ENCODE measurements around the gene SGCD.

Gene SGCD

DNA sequence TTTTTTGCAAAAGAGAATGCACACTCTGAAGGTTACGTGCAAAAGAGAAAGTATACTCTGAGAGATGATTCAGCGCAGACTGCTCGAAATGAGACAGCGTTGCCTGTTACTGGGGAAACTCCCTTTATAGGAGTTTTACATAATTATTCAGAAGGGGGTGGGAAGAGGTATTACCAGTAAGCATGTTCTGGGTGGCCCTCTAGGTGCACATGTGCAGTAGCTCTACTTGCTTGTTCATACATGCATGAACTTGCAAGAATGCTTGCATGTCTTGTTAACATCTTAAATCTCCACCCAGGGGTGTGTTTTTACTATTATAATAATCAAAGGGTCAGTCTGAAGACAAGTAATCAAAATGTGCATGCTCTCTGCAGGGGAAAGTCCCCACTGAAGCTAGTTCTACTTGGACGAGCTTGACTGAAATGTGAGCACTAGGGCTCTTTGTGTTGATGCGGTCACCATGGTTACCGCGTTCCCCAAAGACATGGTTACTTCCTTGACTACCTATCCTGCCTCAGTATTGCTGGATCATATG is 75.5 kb downstream of the SGCD start:
- peaks cover 3% of the 10 kb centered on the region for H3K27me3 Mint-ChIP-seq

GRCh38 chr5:156405988-156406387 is 79.0 kb downstream of the SGCD start:
- peaks cover 3% of the 10 kb centered on the region for H3K4me1 Mint-ChIP-seq (ENCODE audit: low read depth)
- H3K27me3 Mint-ChIP-seq: peaks cover 6% of the 10 kb centered on the region
- H3K9me3 Mint-ChIP-seq (ENCODE audit: low read depth): no peaks in the 10 kb centered on the region
- no peaks in the 10 kb centered on the region for H3K36me3 Mint-ChIP-seq
- H3K4me3 Mint-ChIP-seq: no peak overlapping the region
- H3K27ac Mint-ChIP-seq: no peak overlapping the region

More for the DNA sequence above, 75.5 kb downstream of the SGCD start:
- Mint-ChIP-seq H3K9me3 (ENCODE audit: low read depth) (no peaks in the 10 kb centered on the region), H3K4me3 (no peak overlapping the region), H3K36me3 (no peaks in the 10 kb centered on the region), H3K27ac (no peak overlapping the region), H3K4me1 (ENCODE audit: low read depth) (peaks cover 3% of the 10 kb centered on the region)

GRCh38 chr5:156407251-156407650 is 80.3 kb downstream of the SGCD start:
- H3K9me3 Mint-ChIP-seq (ENCODE audit: low read depth): no peaks in the 10 kb centered on the region
- no peaks in the 10 kb centered on the region for H3K36me3 Mint-ChIP-seq
- peaks cover 6% of the 10 kb centered on the region for H3K27me3 Mint-ChIP-seq
- H3K4me3 Mint-ChIP-seq: no peak overlapping the region
- peaks cover under 1% of the 10 kb centered on the region for H3K4me1 Mint-ChIP-seq (ENCODE audit: low read depth)
- no peak overlapping the region for H3K27ac Mint-ChIP-seq

GRCh38 chr5:156409834-156410233 is 82.9 kb downstream of the SGCD start:
- no peaks in the 10 kb centered on the region for H3K4me1 Mint-ChIP-seq (ENCODE audit: low read depth)
- H3K9me3 Mint-ChIP-seq (ENCODE audit: low read depth): no peaks in the 10 kb centered on the region
- H3K36me3 Mint-ChIP-seq: no peaks in the 10 kb centered on the region
- H3K27me3 Mint-ChIP-seq: peaks cover 7% of the 10 kb centered on the region
- no peak overlapping the region for H3K27ac Mint-ChIP-seq
- no peak overlapping the region for H3K4me3 Mint-ChIP-seq

GRCh38 chr5:156411185-156411613 is 84.2 kb downstream of the SGCD start:
- no peaks in the 10 kb centered on the region for H3K9me3 Mint-ChIP-seq (ENCODE audit: low read depth)
- H3K27ac Mint-ChIP-seq: no peak overlapping the region
- no peak overlapping the region for H3K4me3 Mint-ChIP-seq
- no peaks in the 10 kb centered on the region for H3K4me1 Mint-ChIP-seq (ENCODE audit: low read depth)
- H3K36me3 Mint-ChIP-seq: no peaks in the 10 kb centered on the region
- H3K27me3 Mint-ChIP-seq: peaks cover 9% of the 10 kb centered on the region

- H3K27ac Mint-ChIP-seq: no peak overlapping the region
- H3K4me3 Mint-ChIP-seq: no peak overlapping the region
- H3K4me1 Mint-ChIP-seq (ENCODE audit: low read depth): no peaks in the 10 kb centered on the region
- peaks cover 6% of the 10 kb centered on the region for H3K27me3 Mint-ChIP-seq
- H3K36me3 Mint-ChIP-seq: no peaks in the 10 kb centered on the region
- no peaks in the 10 kb centered on the region for H3K9me3 Mint-ChIP-seq (ENCODE audit: low read depth)
These were observed 85.0 kb downstream of the SGCD start for GRCh38 chr5:156411957-156412356.

DNA sequence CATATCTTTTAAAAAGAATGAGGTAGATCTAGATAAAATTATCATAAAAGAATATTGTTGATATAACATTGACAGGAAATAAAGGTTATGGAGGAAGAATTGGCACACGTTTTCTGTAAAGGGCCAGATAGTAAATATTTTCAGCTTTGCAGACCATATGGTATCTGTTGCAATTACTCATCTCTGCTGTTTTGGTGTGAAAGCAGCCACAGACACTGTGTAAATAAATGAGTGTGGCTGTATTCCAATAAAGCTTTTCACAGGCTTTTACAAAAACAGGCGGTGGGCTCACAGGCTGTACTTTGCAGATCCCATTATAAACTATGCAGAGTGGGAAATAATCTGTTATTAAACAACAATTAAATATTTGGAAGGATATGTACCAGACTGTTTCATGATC is 87.4 kb downstream of the SGCD start:
- Mint-ChIP-seq H3K4me3 (no peak overlapping the region), H3K36me3 (no peaks in the 10 kb centered on the region), H3K27me3 (peaks cover 5% of the 10 kb centered on the region), H3K9me3 (ENCODE audit: low read depth) (no peaks in the 10 kb centered on the region), H3K27ac (no peak overlapping the region), H3K4me1 (ENCODE audit: low read depth) (no peaks in the 10 kb centered on the region)

DNA sequence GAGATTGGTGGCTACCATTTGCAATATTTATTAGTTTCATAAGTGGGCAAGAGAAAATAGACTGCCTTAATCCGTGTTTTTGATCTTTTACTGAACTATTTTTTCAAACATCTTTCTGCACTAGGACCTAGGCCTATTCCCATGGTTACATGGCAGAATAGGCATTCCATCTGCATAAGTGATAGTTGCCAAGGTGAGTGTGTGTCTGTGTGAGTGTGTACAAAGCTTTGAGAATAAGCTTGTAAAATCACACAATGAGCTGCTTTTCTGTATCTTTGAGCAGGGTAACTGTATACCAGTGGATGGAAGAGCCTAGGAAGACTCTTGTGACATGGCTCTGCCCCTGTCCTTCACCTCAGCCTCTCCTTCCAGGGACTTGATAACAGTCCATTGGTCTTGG is 92.7 kb downstream of the SGCD start:
- H3K4me1 Mint-ChIP-seq (ENCODE audit: low read depth): no peaks in the 10 kb centered on the region
- no peaks in the 10 kb centered on the region for H3K9me3 Mint-ChIP-seq (ENCODE audit: low read depth)
- no peak overlapping the region for H3K4me3 Mint-ChIP-seq
- no peaks in the 10 kb centered on the region for H3K36me3 Mint-ChIP-seq
- peaks cover 6% of the 10 kb centered on the region for H3K27me3 Mint-ChIP-seq
- H3K27ac Mint-ChIP-seq: no peak overlapping the region

GRCh38 chr5:156420665-156421064 is 93.7 kb downstream of the SGCD start:
- Mint-ChIP-seq H3K4me1 (ENCODE audit: low read depth) (no peaks in the 10 kb centered on the region), H3K4me3 (no peak overlapping the region), H3K27ac (no peak overlapping the region), H3K9me3 (ENCODE audit: low read depth) (no peaks in the 10 kb centered on the region), H3K27me3 (peaks cover 6% of the 10 kb centered on the region), H3K36me3 (no peaks in the 10 kb centered on the region)

DNA sequence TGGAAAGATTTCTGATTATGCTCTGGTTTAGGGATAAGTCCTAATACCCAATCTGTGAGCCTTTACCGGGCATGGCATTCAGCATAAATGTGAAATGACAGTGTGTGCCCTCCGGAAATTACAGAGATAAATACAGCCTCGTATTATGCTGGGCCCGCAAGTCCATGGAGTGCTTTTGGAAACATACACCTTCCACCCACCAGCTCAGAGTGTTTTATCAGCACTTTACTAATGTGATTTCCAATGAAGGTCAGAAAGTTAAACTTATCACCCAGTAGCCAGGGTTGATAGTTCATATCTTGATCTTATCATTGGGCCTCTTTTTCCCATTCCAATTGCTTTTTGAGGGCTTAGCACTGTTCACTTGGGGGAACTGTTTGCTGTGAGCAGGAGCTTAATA is 94.8 kb downstream of the SGCD start:
- peaks cover 6% of the 10 kb centered on the region for H3K27me3 Mint-ChIP-seq

GRCh38 chr5:156423597-156423996 is 96.6 kb downstream of the SGCD start:
- Mint-ChIP-seq H3K9me3 (ENCODE audit: low read depth) (no peaks in the 10 kb centered on the region), H3K27me3 (peaks cover 6% of the 10 kb centered on the region), H3K4me3 (no peak overlapping the region), H3K27ac (no peak overlapping the region), H3K36me3 (no peaks in the 10 kb centered on the region), H3K4me1 (ENCODE audit: low read depth) (no peaks in the 10 kb centered on the region)

More for the DNA sequence above, 94.8 kb downstream of the SGCD start:
- no peak overlapping the region for H3K4me3 Mint-ChIP-seq
- H3K27ac Mint-ChIP-seq: no peak overlapping the region
- H3K4me1 Mint-ChIP-seq (ENCODE audit: low read depth): no peaks in the 10 kb centered on the region
- no peaks in the 10 kb centered on the region for H3K36me3 Mint-ChIP-seq
- no peaks in the 10 kb centered on the region for H3K9me3 Mint-ChIP-seq (ENCODE audit: low read depth)

DNA sequence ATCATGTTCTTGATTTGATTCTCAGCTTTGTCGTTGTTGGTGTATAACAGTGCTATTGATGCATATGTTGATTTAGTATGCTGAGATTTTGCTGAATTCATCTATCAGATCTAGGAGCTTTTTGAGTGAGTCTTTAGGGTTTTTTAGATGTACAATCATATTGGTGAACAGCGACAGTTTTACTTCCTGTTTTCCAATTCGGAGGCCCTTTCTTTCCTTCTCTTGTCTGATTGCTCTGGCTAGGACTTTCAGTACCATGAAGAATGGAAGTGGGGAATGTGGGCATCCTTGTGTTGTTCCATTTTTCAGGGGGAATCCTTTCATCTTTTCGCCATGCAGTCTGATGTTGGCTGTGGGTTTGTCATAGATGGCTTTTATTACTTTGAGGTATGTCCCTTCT is 100.4 kb downstream of the SGCD start:
- Mint-ChIP-seq H3K4me3 (no peak overlapping the region), H3K27me3 (peaks cover 4% of the 10 kb centered on the region), H3K4me1 (ENCODE audit: low read depth) (no peaks in the 10 kb centered on the region), H3K9me3 (ENCODE audit: low read depth) (no peaks in the 10 kb centered on the region), H3K27ac (no peak overlapping the region), H3K36me3 (no peaks in the 10 kb centered on the region)

DNA sequence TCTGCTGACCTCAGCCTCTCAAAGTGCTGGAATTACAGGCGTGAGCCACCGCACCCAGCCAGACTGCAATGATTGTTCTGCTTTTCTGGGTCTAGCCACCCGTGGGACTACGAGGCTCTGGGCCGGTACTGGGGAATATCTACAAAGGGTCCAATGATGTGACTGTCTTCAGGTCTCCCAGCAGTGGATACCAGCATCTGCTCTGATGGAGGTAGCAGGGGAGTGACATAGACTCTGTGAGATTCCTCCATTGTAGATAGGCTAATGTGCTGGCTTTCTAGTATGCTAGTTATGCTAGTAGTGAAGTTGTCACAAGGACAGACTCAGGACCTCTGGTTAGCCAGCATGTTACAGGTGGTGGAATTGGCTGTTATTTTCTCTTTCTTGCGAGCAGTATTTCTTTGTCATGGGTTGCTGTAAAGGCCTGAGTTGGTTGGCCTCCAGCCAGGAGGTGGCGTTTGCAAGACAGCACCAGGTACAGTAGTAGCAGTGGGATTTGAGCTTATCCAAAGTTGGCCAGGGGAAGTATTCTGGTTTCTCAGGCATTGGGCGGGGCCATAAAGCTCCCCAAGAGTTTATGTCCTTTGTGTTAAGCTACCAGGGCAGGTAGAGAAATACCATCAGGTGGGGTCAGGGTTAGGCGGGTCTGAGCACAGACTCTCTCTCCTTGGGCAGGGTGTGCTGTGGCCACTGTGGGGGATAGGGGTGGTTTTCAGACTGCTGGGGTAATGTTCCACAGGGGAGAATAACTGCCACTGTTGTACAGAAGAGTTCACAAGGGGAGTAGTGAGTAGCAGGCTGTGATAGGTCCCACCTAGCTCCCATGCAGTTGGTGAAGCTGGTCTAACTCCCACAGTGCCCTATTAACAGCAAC is 105.2 kb downstream of the SGCD start:
- Mint-ChIP-seq H3K27ac (no peak overlapping the region), H3K27me3 (peaks cover 2% of the 10 kb centered on the region), H3K4me1 (ENCODE audit: low read depth) (no peaks in the 10 kb centered on the region), H3K4me3 (no peak overlapping the region), H3K9me3 (ENCODE audit: low read depth) (no peaks in the 10 kb centered on the region), H3K36me3 (no peaks in the 10 kb centered on the region)

- Mint-ChIP-seq H3K4me1 (ENCODE audit: low read depth) (no peaks in the 10 kb centered on the region), H3K27me3 (peaks cover 2% of the 10 kb centered on the region), H3K4me3 (no peak overlapping the region), H3K36me3 (no peaks in the 10 kb centered on the region), H3K9me3 (ENCODE audit: low read depth) (no peaks in the 10 kb centered on the region), H3K27ac (no peak overlapping the region)
These were observed 105.8 kb downstream of the SGCD start for GRCh38 chr5:156432830-156433105.

- no peak overlapping the region for H3K4me3 Mint-ChIP-seq
- peaks cover 2% of the 10 kb centered on the region for H3K27me3 Mint-ChIP-seq
- no peaks in the 10 kb centered on the region for H3K9me3 Mint-ChIP-seq (ENCODE audit: low read depth)
- no peak overlapping the region for H3K27ac Mint-ChIP-seq
- no peaks in the 10 kb centered on the region for H3K36me3 Mint-ChIP-seq
- no peaks in the 10 kb centered on the region for H3K4me1 Mint-ChIP-seq (ENCODE audit: low read depth)
These were observed 107.5 kb downstream of the SGCD start for GRCh38 chr5:156434471-156434870.

DNA sequence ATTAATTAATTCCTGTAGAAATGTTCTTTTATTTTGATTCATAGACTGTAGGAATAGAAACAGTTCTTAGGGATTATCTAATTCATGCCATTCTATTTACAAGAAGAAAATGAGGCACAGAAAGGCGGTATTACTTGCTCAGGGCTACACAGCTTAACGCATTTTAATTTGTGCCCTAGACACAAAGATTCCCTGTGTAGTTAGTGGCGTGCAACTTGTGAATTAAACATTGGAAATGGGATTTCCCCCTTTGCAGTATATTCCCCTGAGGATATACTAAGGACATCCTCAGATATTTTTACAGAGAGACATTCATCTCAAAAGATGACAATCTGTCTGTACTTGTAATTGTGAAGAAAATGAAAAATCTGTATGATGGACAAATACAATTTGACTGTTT is 108.1 kb downstream of the SGCD start:
- peaks cover 2% of the 10 kb centered on the region for H3K27me3 Mint-ChIP-seq
- no peaks in the 10 kb centered on the region for H3K36me3 Mint-ChIP-seq
- no peaks in the 10 kb centered on the region for H3K9me3 Mint-ChIP-seq (ENCODE audit: low read depth)
- no peak overlapping the region for H3K27ac Mint-ChIP-seq
- no peaks in the 10 kb centered on the region for H3K4me1 Mint-ChIP-seq (ENCODE audit: low read depth)
- no peak overlapping the region for H3K4me3 Mint-ChIP-seq
